Measurements from ENCODE around the gene SORCS3. TPM values are rescaled to one million over a fixed set of nuclear protein-coding genes. Genes with fewer than 3 reads are reported as not detected.
A peak's percentile ranks its signal among the peaks of the same experiment; 100 is the strongest.

SORCS3 gene
- total RNA-seq, 1 donor from 2014 or later = 0.26 TPM

GRCh38 chr10:104663563-104663962, 22.5 kb downstream of the SORCS3 start:
- H2AFZ ChIP-seq (replicated peaks) = peak overlapping the region; percentile 65
- peaks cover 15% of the 10 kb centered on the region for H3F3A ChIP-seq (ENCODE audit: low read depth)

GRCh38 chr10:104664205-104664604, 23.1 kb downstream of the SORCS3 start:
- H3K27me3 ChIP-seq = no peaks in the 10 kb centered on the region
- H3K79me2 ChIP-seq (ENCODE audit: low read depth) = no peaks in the 10 kb centered on the region
- H3K9me3 ChIP-seq (ENCODE audit: low read depth) = no peaks in the 10 kb centered on the region
- no peaks in the 10 kb centered on the region for H3K36me3 ChIP-seq
- H3K9ac ChIP-seq = no peak overlapping the region
- Mint-ChIP-seq H3K9me3 (no peaks in the 10 kb centered on the region), H3K36me3 (no peaks in the 10 kb centered on the region), H3K4me3 (no peak overlapping the region), H3K4me1 (peaks cover 39% of the 10 kb centered on the region), H3K27me3 (ENCODE audit: insufficient read depth, low read depth) (no peaks in the 10 kb centered on the region), H3K27ac (peak overlapping the region; percentile 93)
- H3K27ac ChIP-seq = no peak overlapping the region
- H4K20me1 ChIP-seq (ENCODE audit: low read depth) = no peaks in the 10 kb centered on the region
- no peak overlapping the region for H2AFZ ChIP-seq (replicated peaks)
- H3K4me2 ChIP-seq = no peak overlapping the region
- H3K4me1 ChIP-seq = peaks cover 27% of the 10 kb centered on the region
- H3K4me3 ChIP-seq = no peak overlapping the region
- no peak for DNase-seq (ENCODE audit: low spot score)
- peaks cover 11% of the 10 kb centered on the region for H3F3A ChIP-seq (ENCODE audit: low read depth)
- no peak for TF ChIP-seq EZH2 (IDR thresholded peaks at IDR 0.05)
- TF ChIP-seq EZH2phosphoT487 (IDR thresholded peaks at IDR 0.05) = no peak
- TF ChIP-seq CTCF (IDR thresholded peaks at IDR 0.05) = no peak

More at GRCh38 chr10:104663563-104663962, 22.5 kb downstream of the SORCS3 start:
- Mint-ChIP-seq H3K36me3 (no peaks in the 10 kb centered on the region), H3K27ac (peak overlapping the region; percentile 93), H3K27me3 (ENCODE audit: insufficient read depth, low read depth) (no peaks in the 10 kb centered on the region), H3K9me3 (no peaks in the 10 kb centered on the region), H3K4me1 (peaks cover 40% of the 10 kb centered on the region), H3K4me3 (peak overlapping the region; percentile 25)
- Histone ChIP-seq H4K20me1 (ENCODE audit: low read depth) (no peaks in the 10 kb centered on the region), H3K36me3 (no peaks in the 10 kb centered on the region), H3K27ac (no peak overlapping the region), H3K9ac (no peak overlapping the region), H3K9me3 (ENCODE audit: low read depth) (no peaks in the 10 kb centered on the region), H3K4me2 (no peak overlapping the region), H3K27me3 (no peaks in the 10 kb centered on the region), H3K4me3 (no peak overlapping the region), H3K4me1 (peaks cover 30% of the 10 kb centered on the region), H3K79me2 (ENCODE audit: low read depth) (no peaks in the 10 kb centered on the region)
- no peak for TF ChIP-seq EZH2phosphoT487 (IDR thresholded peaks at IDR 0.05)
- TF ChIP-seq EZH2 (IDR thresholded peaks at IDR 0.05) = no peak
- TF ChIP-seq CTCF (IDR thresholded peaks at IDR 0.05) = no peak
- DNase-seq (ENCODE audit: low spot score) = no peak

- Histone ChIP-seq H3K4me1 (peaks cover 18% of the 10 kb centered on the region), H3K79me2 (ENCODE audit: low read depth) (no peaks in the 10 kb centered on the region), H2AFZ (replicated peaks) (no peak overlapping the region), H3K36me3 (no peaks in the 10 kb centered on the region), H3K4me3 (no peak overlapping the region), H3K27ac (no peak overlapping the region), H3K9me3 (ENCODE audit: low read depth) (peaks cover under 1% of the 10 kb centered on the region), H3F3A (ENCODE audit: low read depth) (peaks cover 1% of the 10 kb centered on the region), H3K9ac (no peak overlapping the region), H4K20me1 (ENCODE audit: low read depth) (no peaks in the 10 kb centered on the region), H3K4me2 (no peak overlapping the region), H3K27me3 (no peaks in the 10 kb centered on the region)
- Mint-ChIP-seq H3K27ac (no peak overlapping the region), H3K4me1 (peaks cover 32% of the 10 kb centered on the region), H3K27me3 (ENCODE audit: insufficient read depth, low read depth) (no peaks in the 10 kb centered on the region), H3K4me3 (no peak overlapping the region), H3K9me3 (no peaks in the 10 kb centered on the region), H3K36me3 (no peaks in the 10 kb centered on the region)
- no peak for DNase-seq (ENCODE audit: low spot score)
- TF ChIP-seq CTCF (IDR thresholded peaks at IDR 0.05) (no peak), EZH2 (IDR thresholded peaks at IDR 0.05) (no peak), EZH2phosphoT487 (IDR thresholded peaks at IDR 0.05) (no peak)
These were observed 24.1 kb downstream of the SORCS3 start for GRCh38 chr10:104665174-104665573.

Data from neural progenitor cell (in vitro differentiated cells).